H1 (cell line): ENCODE data around the gene RFC1.

Source experiments
- EZH2 ChIP-seq: fragments of 200-600 bp; sonication (generic); IDR thresholded peaks from 2 replicates; pipeline ENCODE4 v1.7.1; 2012; ENCODE audit warnings: low read depth, mild to moderate bottlenecking, moderate library complexity, low read length, inconsistent platforms; ENCODE audit not compliant: severe bottlenecking
- JUN ChIP-seq: IDR thresholded peaks from 2 replicates; pipeline ENCODE4 v1.6.1; 2011; ENCODE audit warnings: low read depth, mild to moderate bottlenecking, improper control_type of control experiment, low read length
- POLR2A ChIP-seq, 2 experiments: IDR thresholded peaks; 1 replicate in 1 of 2; 2 replicates in 1 of 2; pipeline ENCODE4 v1.6.1; 2011; ENCODE audit warnings: low read depth in 2 of 2, low read length in 2 of 2, mild to moderate bottlenecking in 2 of 2; ENCODE audit errors: control extremely low read depth in 1 of 2
- SP1 ChIP-seq: IDR thresholded peaks from 2 replicates; pipeline ENCODE4 v1.6.1; 2011; ENCODE audit warnings: low read depth, low read length
- SP2 ChIP-seq: IDR thresholded peaks from 2 replicates; pipeline ENCODE4 v1.6.1; 2012; ENCODE audit warnings: mild to moderate bottlenecking, low read length, inconsistent platforms
- TF ChIP-seq, protein P1 (sequence below), 3 experiments: IDR thresholded peaks; 1 replicate in 2 of 3; 2 replicates in 1 of 3; pipeline versions ENCODE4 v1.5.1 to v1.6.1; 2011; ENCODE audit warnings: low read length in 3 of 3, mild to moderate bottlenecking in 3 of 3, inconsistent platforms in 2 of 3, low read depth in 1 of 3, moderate library complexity in 1 of 3; ENCODE audit not compliant: insufficient read depth in 1 of 3; ENCODE audit errors: control extremely low read depth in 1 of 3
- TF ChIP-seq, protein P2 (sequence below): IDR thresholded peaks from 2 replicates; pipeline ENCODE4 v1.6.1; 2012; ENCODE audit warnings: low read length, inconsistent platforms

DNA sequence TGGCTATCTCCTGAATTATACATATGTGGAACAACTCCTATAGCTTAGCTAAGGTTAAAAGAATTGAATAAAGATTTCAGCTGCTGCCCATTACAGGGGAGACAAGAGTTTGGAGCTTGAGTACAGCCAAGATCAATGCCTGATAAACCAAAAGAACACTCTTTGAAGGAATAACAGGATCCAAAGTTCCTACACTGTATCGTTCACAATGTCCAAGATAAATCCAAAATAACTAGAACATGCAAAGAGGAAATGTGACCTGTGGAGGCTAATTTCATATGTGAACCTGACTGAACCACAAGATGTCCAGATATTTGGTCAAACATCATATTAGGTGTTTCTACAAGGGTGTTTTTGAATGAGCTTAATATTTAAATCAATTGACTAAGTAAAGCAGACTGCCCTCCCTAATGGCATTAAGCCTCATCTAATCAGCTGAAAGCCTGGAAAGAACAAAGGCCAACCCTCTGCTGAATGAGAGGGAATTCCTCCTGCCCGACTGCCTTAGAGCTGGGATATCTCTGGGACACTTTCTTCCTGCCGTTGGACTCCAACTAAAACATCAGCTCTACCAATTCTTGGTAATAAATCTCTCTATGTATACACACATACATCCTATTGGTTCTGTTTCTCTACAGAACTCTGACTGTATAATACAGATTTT lies 19.2 kb downstream of the RFC1 start:
- no peak for TF ChIP-seq SP1
- TF ChIP-seq, protein P1, sequence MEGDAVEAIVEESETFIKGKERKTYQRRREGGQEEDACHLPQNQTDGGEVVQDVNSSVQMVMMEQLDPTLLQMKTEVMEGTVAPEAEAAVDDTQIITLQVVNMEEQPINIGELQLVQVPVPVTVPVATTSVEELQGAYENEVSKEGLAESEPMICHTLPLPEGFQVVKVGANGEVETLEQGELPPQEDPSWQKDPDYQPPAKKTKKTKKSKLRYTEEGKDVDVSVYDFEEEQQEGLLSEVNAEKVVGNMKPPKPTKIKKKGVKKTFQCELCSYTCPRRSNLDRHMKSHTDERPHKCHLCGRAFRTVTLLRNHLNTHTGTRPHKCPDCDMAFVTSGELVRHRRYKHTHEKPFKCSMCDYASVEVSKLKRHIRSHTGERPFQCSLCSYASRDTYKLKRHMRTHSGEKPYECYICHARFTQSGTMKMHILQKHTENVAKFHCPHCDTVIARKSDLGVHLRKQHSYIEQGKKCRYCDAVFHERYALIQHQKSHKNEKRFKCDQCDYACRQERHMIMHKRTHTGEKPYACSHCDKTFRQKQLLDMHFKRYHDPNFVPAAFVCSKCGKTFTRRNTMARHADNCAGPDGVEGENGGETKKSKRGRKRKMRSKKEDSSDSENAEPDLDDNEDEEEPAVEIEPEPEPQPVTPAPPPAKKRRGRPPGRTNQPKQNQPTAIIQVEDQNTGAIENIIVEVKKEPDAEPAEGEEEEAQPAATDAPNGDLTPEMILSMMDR (IDR thresholded peaks at IDR 0.05; ENCODE audit: control extremely low read depth in 1 of 3, insufficient read depth in 1 of 3, low read depth in 1 of 3, low read length in 3 of 3), result no peak
- no peak for TF ChIP-seq JUN
- no peak for TF ChIP-seq SP2
- TF ChIP-seq, protein P2, sequence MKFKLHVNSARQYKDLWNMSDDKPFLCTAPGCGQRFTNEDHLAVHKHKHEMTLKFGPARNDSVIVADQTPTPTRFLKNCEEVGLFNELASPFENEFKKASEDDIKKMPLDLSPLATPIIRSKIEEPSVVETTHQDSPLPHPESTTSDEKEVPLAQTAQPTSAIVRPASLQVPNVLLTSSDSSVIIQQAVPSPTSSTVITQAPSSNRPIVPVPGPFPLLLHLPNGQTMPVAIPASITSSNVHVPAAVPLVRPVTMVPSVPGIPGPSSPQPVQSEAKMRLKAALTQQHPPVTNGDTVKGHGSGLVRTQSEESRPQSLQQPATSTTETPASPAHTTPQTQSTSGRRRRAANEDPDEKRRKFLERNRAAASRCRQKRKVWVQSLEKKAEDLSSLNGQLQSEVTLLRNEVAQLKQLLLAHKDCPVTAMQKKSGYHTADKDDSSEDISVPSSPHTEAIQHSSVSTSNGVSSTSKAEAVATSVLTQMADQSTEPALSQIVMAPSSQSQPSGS, result no peak
- TF ChIP-seq POLR2A (IDR thresholded peaks at IDR 0.05; ENCODE audit: control extremely low read depth in 1 of 2, low read depth in 2 of 2, low read length in 2 of 2), result no peak
- TF ChIP-seq EZH2, result no peak
